Omental fat pad (tissue), 4 donors: ENCODE results near the gene STIL. TPM values are rescaled to one million over a fixed set of nuclear protein-coding genes. Genes with fewer than 3 reads are reported as not detected.
"Not testable (repeated sequence)": the region's sequence is repeated elsewhere in the genome, so short reads cannot be mapped to it uniquely, and the experiment has no call there.

ENCODE experiments used
- ATAC-seq: fragments of 150-250 bp; one replicate; pipeline ENCODE4 v1.9.1; 2016; ENCODE audit warnings: mild to moderate bottlenecking, moderate library complexity; ENCODE audit not compliant: low FRiP score
- DNase-seq: peaks from one replicate; pipeline ENCODE4 v3.0.0-alpha.2; 2019; ENCODE audit warnings: low spot score
- total RNA-seq, 4 donors: library from RNA; depleted of rRNA; stranded (reverse); fragments of >200 nt; gene quantifications; one replicate each; pipeline ENCODE4 v1.1.0, GENCODE V29; 2016
- TF ChIP-seq, protein P1 (sequence below), 3 donors: fragments of 450-650 bp; IDR thresholded peaks; one replicate each; pipeline ENCODE4 v1.5.1; 2016 to 2017; ENCODE audit warnings: antibody characterized with exemption in 3 of 3, mild to moderate bottlenecking in 3 of 3, moderate library complexity in 2 of 3

The STIL gene
- total RNA-seq, 4 donors from 2014 or later, result 1.0 to 2.2 (median 1.3) TPM

GRCh38 chr1:47323599-47324031 lies 9.7 kb upstream of the STIL start:
- TF ChIP-seq, protein P1, sequence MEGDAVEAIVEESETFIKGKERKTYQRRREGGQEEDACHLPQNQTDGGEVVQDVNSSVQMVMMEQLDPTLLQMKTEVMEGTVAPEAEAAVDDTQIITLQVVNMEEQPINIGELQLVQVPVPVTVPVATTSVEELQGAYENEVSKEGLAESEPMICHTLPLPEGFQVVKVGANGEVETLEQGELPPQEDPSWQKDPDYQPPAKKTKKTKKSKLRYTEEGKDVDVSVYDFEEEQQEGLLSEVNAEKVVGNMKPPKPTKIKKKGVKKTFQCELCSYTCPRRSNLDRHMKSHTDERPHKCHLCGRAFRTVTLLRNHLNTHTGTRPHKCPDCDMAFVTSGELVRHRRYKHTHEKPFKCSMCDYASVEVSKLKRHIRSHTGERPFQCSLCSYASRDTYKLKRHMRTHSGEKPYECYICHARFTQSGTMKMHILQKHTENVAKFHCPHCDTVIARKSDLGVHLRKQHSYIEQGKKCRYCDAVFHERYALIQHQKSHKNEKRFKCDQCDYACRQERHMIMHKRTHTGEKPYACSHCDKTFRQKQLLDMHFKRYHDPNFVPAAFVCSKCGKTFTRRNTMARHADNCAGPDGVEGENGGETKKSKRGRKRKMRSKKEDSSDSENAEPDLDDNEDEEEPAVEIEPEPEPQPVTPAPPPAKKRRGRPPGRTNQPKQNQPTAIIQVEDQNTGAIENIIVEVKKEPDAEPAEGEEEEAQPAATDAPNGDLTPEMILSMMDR (IDR thresholded peaks at IDR 0.05), result no peak
- DNase-seq, result no peak
- no peak for ATAC-seq

DNA sequence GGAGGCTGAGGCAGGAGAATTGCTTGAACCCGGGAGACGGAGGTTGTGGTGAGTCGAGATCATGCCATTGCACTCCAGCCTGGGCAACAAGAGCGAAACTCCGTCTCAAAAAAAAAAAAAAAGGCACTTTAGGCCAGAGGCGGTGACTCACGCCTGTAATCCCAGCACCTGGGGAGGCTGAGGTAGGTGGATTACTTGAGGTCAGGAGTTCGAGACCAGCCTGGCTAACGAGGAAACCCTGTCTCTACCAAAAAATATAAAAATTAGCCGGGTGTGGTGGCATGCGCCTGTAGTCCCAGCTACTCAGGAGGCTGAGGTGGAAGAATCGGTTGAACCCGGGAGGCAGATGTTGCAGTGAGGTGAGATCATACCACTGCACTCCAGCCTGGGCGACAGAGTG lies 6.0 kb upstream of the STIL start:
- not testable (repeated sequence) for DNase-seq, ATAC-seq

- no peak for DNase-seq
- ATAC-seq, result no peak
- TF ChIP-seq, protein P1 (IDR thresholded peaks at IDR 0.05), result no peak
These were observed 3.9 kb upstream of the STIL start for GRCh38 chr1:47317841-47318240.

- DNase-seq (no peak), ATAC-seq (no peak)
- TF ChIP-seq, protein P1 (IDR thresholded peaks at IDR 0.05), result no peak
These were observed 4.5 kb downstream of the STIL start for GRCh38 chr1:47309427-47309826.

- TF ChIP-seq, protein P1 (IDR thresholded peaks at IDR 0.05), result no peak
- ATAC-seq, result no peak
- DNase-seq, result no peak
These were observed 11.5 kb downstream of the STIL start for GRCh38 chr1:47302472-47302871.

DNA sequence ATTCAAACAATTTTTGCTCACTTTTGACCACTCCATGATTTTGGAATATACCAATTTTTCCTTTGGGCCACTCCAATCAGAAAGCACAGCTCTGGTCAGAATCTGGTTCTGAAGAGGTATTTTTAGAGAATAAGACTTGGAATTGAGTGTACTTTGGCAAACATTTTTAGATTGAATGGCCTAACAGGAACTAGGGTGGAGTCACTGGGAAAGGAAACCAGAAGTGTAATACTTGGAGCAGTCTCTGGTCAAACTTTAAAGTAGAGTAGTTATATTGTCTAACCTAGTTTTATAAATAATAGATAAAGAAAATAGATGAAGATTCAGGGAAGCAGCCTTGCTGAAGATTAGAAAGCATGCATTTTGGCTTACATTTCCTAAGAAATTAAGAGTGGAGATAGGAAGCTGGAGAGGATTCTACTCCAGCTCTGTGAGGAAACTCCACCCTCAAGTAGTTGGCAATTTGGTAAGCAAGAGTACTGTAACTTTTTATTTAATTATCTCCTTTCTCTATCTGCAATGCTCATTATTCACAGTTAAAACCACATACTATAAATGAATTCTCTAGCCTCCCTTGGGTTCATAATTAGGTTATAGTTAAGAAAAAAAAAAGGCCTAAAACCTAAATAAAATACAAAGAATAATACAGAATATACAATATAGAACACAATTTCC lies 15.8 kb downstream of the STIL start:
- TF ChIP-seq, protein P1 (IDR thresholded peaks at IDR 0.05), result no peak
- no peak for DNase-seq
- ATAC-seq, result no peak

DNA sequence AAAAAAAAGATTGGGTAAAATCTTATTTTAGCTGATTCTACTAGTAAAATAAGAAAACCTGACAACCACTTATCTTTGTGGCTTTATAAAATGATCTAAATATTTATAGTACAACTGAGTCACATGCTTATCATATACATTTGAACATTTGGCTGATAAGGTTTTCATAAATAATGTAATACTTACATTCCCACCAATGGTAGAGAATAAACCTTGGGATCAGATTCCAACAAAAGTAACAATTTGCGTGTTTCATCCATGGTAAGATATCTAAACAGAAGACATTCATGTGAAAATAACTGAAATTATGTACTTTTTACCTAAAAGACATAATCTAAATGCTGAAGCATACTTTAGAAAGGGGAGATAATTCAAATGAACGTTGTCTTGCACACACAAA lies 18.4 kb downstream of the STIL start:
- TF ChIP-seq, protein P1 (IDR thresholded peaks at IDR 0.05), result no peak
- ATAC-seq, result no peak

DNA sequence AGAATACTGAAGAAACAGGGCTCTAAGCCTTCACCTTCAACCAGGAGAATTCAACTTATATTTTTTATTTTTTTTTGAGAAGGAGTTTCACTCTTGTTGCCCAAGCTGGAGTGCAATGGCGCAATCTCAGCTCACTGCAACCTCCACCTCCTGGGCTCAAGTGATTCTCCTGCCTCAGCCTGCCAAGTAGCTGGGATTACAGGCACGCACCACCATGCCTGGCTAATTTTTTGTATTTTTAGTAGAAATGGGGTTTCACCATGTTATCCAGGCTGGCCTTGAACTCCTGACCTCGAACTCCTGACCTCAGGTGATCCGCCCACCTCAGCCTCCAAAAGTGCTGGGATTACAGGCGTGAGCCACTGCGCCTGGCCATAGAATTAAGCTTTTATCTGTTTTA lies 19.1 kb downstream of the STIL start:
- ATAC-seq, result not testable (repeated sequence)

More for the DNA sequence above, 18.4 kb downstream of the STIL start:
- DNase-seq, result no peak

DNA sequence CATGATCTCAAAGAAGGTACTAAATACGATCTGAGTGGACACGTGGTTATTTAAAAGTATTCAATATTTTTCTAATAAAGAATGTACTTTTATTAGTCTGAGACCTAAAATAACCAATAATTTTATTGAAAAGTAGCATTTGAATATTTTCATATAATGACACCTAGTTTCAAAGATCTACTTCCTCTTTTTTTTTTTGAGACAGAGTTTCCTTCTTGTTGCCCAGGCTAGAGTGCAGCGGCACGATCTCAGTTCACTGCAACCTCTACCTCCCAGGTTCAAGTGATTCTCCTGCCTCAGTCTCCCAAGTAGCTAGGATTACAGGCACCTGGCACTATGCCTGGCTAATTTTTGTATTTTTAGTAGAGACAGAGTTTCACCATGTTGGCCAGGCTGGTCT lies 25.8 kb downstream of the STIL start:
- not testable (repeated sequence) for DNase-seq, ATAC-seq

More for the DNA sequence above, 19.1 kb downstream of the STIL start:
- DNase-seq, result not testable (repeated sequence)
